WTC11 (cell line): ENCODE measurements around the gene METTL13. TPM values are rescaled to one million over a fixed set of nuclear protein-coding genes. Genes with fewer than 3 reads are reported as not detected.

Experiments used
- ATAC-seq: fragments of 200-7000 bp; cut with Tn5 transposase; 2 replicates; pipeline ENCODE4 v1.10.0; 2021; ENCODE audit warnings: mild to moderate bottlenecking, moderate library complexity
- CTCF ChIA-PET: fragments of 300-600 bp; sonication (Branson Sonifier 250); formaldehyde crosslinking; loops from one replicate; lab custom pipeline; 2021; ENCODE audit warnings: antibody characterized with exemption; lab: Charles Lee
- POLR2A ChIA-PET: fragments of 350-600 bp; sonication (Branson Sonifier 250); formaldehyde crosslinking; loops from one replicate; lab custom pipeline; 2021; ENCODE audit warnings: antibody characterized with exemption; lab: Charles Lee
- DNase-seq: peaks from one replicate; pipeline ENCODE4 v3.0.0; 2021; ENCODE audit warnings: low spot score
- H3K27ac Mint-ChIP-seq: 2 replicates; pipeline ENCODE4 v1.8.0; 2021; ENCODE audit warnings: mixed read lengths
- H3K27me3 Mint-ChIP-seq: 2 replicates; pipeline ENCODE4 v1.8.0; 2021; ENCODE audit warnings: low read depth, mild to moderate bottlenecking, moderate library complexity, mixed read lengths
- H3K36me3 Mint-ChIP-seq: 2 replicates; pipeline ENCODE4 v1.8.0; 2021; ENCODE audit warnings: mixed read lengths
- H3K4me1 Mint-ChIP-seq: 2 replicates; pipeline ENCODE4 v1.8.0; 2022; ENCODE audit warnings: mixed read lengths
- H3K4me3 Mint-ChIP-seq: 2 replicates; pipeline ENCODE4 v1.8.0; 2021; ENCODE audit warnings: mild to moderate bottlenecking, moderate library complexity, mixed read lengths
- H3K9me3 Mint-ChIP-seq: 2 replicates; pipeline ENCODE4 v1.8.0; 2021; ENCODE audit warnings: mixed read lengths
- ATF2 ChIP-seq: sonication (generic); formaldehyde crosslinking; IDR thresholded peaks from 2 replicates; pipeline ENCODE4 v1.8.1; 2022; ENCODE audit warnings: low read depth, missing genetic modification reagents, borderline replicate concordance
- ATF3 ChIP-seq: sonication (generic); formaldehyde crosslinking; conservative IDR thresholded peaks from 2 replicates; pipeline ENCODE4 v1.8.1; 2022; ENCODE audit warnings: mild to moderate bottlenecking, missing genetic modification reagents
- CDX4 ChIP-seq: fragments of 250-450 bp; sonication (Bioruptor Pico); IDR thresholded peaks from 2 replicates; pipeline ENCODE4 v1.9.0; 2021; ENCODE audit warnings: moderate library complexity, mild to moderate bottlenecking, inconsistent platforms, borderline replicate concordance
- CTCF ChIP-seq: fragments of 200-600 bp; IDR thresholded peaks from 2 replicates; pipeline ENCODE4 v1.8.0; 2022; ENCODE audit warnings: antibody characterized with exemption
- E2F4 ChIP-seq: sonication (generic); formaldehyde crosslinking; IDR thresholded peaks from 2 replicates; pipeline ENCODE4 v1.8.1; 2022; ENCODE audit warnings: low read depth, mild to moderate bottlenecking, moderate library complexity, missing genetic modification reagents, borderline replicate concordance
- ELF4 ChIP-seq: sonication (generic); formaldehyde crosslinking; IDR thresholded peaks from 2 replicates; pipeline ENCODE4 v1.8.1; 2022; ENCODE audit warnings: low read depth, mild to moderate bottlenecking, moderate library complexity, missing genetic modification reagents
- EMX1 ChIP-seq: fragments of 250-450 bp; sonication (Bioruptor Pico); IDR thresholded peaks from 2 replicates; pipeline ENCODE4 v1.8.0; 2021; ENCODE audit warnings: mild to moderate bottlenecking
- ETV6 ChIP-seq: sonication (generic); formaldehyde crosslinking; IDR thresholded peaks from 2 replicates; pipeline ENCODE4 v1.8.1; 2022; ENCODE audit warnings: mild to moderate bottlenecking, missing genetic modification reagents
- HMGA2 ChIP-seq: fragments of 250-450 bp; sonication (Bioruptor Pico); IDR thresholded peaks from 2 replicates; pipeline ENCODE4 v1.4.0; 2021; ENCODE audit warnings: mild to moderate bottlenecking, moderate library complexity
- IRF1 ChIP-seq: sonication (generic); formaldehyde crosslinking; IDR thresholded peaks from 2 replicates; pipeline ENCODE4 v1.8.0; 2023; ENCODE audit warnings: missing genetic modification reagents
- KAT7 ChIP-seq: sonication (generic); formaldehyde crosslinking; IDR thresholded peaks from 2 replicates; pipeline ENCODE4 v1.8.1; 2023; ENCODE audit warnings: missing genetic modification reagents, mild to moderate bottlenecking, borderline replicate concordance
- MYBL2 ChIP-seq: sonication (generic); formaldehyde crosslinking; IDR thresholded peaks from 2 replicates; pipeline ENCODE4 v1.8.1; 2023; ENCODE audit warnings: mild to moderate bottlenecking, moderate library complexity, missing genetic modification reagents
- NFATC4 ChIP-seq: fragments of 250-450 bp; sonication (Bioruptor Pico); IDR thresholded peaks from 2 replicates; pipeline ENCODE4 v1.9.0; 2021; ENCODE audit warnings: mild to moderate bottlenecking
- NR2C2 ChIP-seq: sonication (generic); formaldehyde crosslinking; IDR thresholded peaks from 2 replicates; pipeline ENCODE4 v1.8.0; 2022; ENCODE audit warnings: mild to moderate bottlenecking, missing genetic modification reagents
- OVOL2 ChIP-seq: fragments of 250-450 bp; sonication (Bioruptor Pico); IDR thresholded peaks from 2 replicates; pipeline ENCODE4 v1.9.0; 2021; ENCODE audit warnings: mild to moderate bottlenecking, borderline replicate concordance
- RORB ChIP-seq: fragments of 250-450 bp; sonication (Bioruptor Pico); IDR thresholded peaks from 2 replicates; pipeline ENCODE4 v1.9.0; 2021; ENCODE audit warnings: mild to moderate bottlenecking
- SMAD4 ChIP-seq: sonication (generic); formaldehyde crosslinking; IDR thresholded peaks from 2 replicates; pipeline ENCODE4 v1.8.0; 2022; ENCODE audit warnings: mild to moderate bottlenecking, missing genetic modification reagents
- SOX15 ChIP-seq: fragments of 250-450 bp; sonication (Bioruptor Pico); IDR thresholded peaks from 2 replicates; pipeline ENCODE4 v1.9.0; 2021; ENCODE audit warnings: mild to moderate bottlenecking
- SP1 ChIP-seq: sonication (generic); formaldehyde crosslinking; conservative IDR thresholded peaks from 2 replicates; pipeline ENCODE4 v1.8.1; 2022; ENCODE audit warnings: missing genetic modification reagents
- TEAD4 ChIP-seq: sonication (generic); formaldehyde crosslinking; IDR thresholded peaks from 2 replicates; pipeline ENCODE4 v1.8.0; 2022; ENCODE audit warnings: mild to moderate bottlenecking, missing genetic modification reagents
- TP53 ChIP-seq: sonication (generic); formaldehyde crosslinking; IDR thresholded peaks from 2 replicates; pipeline ENCODE4 v1.8.1; 2023; ENCODE audit warnings: mild to moderate bottlenecking, missing genetic modification reagents
- USF1 ChIP-seq: sonication (generic); formaldehyde crosslinking; IDR thresholded peaks from 2 replicates; pipeline ENCODE4 v1.8.0; 2022; ENCODE audit warnings: mild to moderate bottlenecking, missing genetic modification reagents
- ZNF263 ChIP-seq: sonication (generic); formaldehyde crosslinking; IDR thresholded peaks from 2 replicates; pipeline ENCODE4 v1.8.1; 2022; ENCODE audit warnings: low read depth, mild to moderate bottlenecking, moderate library complexity, missing genetic modification reagents
- ZNF512 ChIP-seq: sonication (generic); formaldehyde crosslinking; IDR thresholded peaks from 2 replicates; pipeline ENCODE4 v1.8.1; 2022; ENCODE audit warnings: missing genetic modification reagents, borderline replicate concordance
- ZNF671 ChIP-seq: fragments of 250-450 bp; sonication (Bioruptor Pico); IDR thresholded peaks from 2 replicates; pipeline ENCODE4 v1.8.0; 2021; ENCODE audit warnings: mild to moderate bottlenecking
- total RNA-seq: library from RNA; stranded (reverse); gene quantifications from 3 replicates; pipeline ENCODE4 v1.2.3, GENCODE V29; 2021

Gene METTL13
- total RNA-seq, 1 experiment from 2014 or later: 46.5 TPM

GRCh38 chr1:171785766-171786165 lies 4.3 kb downstream of the METTL13 start (continued):
- TF ChIP-seq SP1 (CRISPR knock-in tag): no peak
- no peak for TF ChIP-seq E2F4 (CRISPR knock-in tag)
- no peak for TF ChIP-seq MYBL2 (CRISPR knock-in tag)
- TF ChIP-seq ELF4 (CRISPR knock-in tag): no peak
- no peak for TF ChIP-seq NR2C2
- TF ChIP-seq CDX4 (CRISPR knock-in tag): no peak
- TF ChIP-seq ZNF512 (CRISPR knock-in tag): no peak
- no peak for TF ChIP-seq SMAD4

- no peaks in the 10 kb centered on the region for H3K9me3 Mint-ChIP-seq
- TF ChIP-seq OVOL2 (CRISPR knock-in tag) (no peak), RORB (no peak), ATF3 (no peak), NFATC4 (CRISPR knock-in tag) (no peak), SOX15 (CRISPR knock-in tag) (no peak), ATF2 (CRISPR knock-in tag) (no peak), CTCF (no peak), KAT7 (CRISPR knock-in tag) (no peak), EMX1 (CRISPR knock-in tag) (no peak), IRF1 (CRISPR knock-in tag) (no peak), HMGA2 (CRISPR knock-in tag) (no peak), TEAD4 (CRISPR knock-in tag) (no peak), ZNF671 (CRISPR knock-in tag) (no peak), ETV6 (CRISPR knock-in tag) (no peak), TP53 (no peak), ZNF263 (CRISPR knock-in tag) (no peak), USF1 (no peak)
- TF ChIP-seq, all 79 proteins: peak for 0
- no peak overlapping the region for H3K4me3 Mint-ChIP-seq
- ATAC-seq (no peak), DNase-seq (no peak)
- no peak overlapping the region for H3K27ac Mint-ChIP-seq
- ChIA-PET CTCF (no interaction called here), POLR2A (no interaction called here)
- H3K27me3 Mint-ChIP-seq: no peaks in the 10 kb centered on the region
- peaks cover 75% of the 10 kb centered on the region for H3K36me3 Mint-ChIP-seq
- peaks cover 12% of the 10 kb centered on the region for H3K4me1 Mint-ChIP-seq
These were observed 5.1 kb downstream of the METTL13 start for GRCh38 chr1:171786534-171786933.
